Caco-2 (cell line): ENCODE data around the gene PCDHGA5. TPM values are rescaled to one million over a fixed set of nuclear protein-coding genes. Genes with fewer than 3 reads are reported as not detected.

Source experiments
- BruUV-seq: library from RNA; stranded (reverse); fragments of 400-500 nt; replicated peaks from 2 replicates; lab custom pipeline; 2021; lab: Mats Ljungman, UMichigan
- CTCF ChIA-PET: fragments of 300-600 bp; sonication (Branson Sonifier 250); formaldehyde crosslinking; loops from one replicate; lab custom pipeline; 2022; ENCODE audit warnings: antibody characterized with exemption; lab: Charles Lee
- POLR2A ChIA-PET: fragments of 300-600 bp; sonication (Branson Sonifier 250); formaldehyde crosslinking; loops from one replicate; lab custom pipeline; 2022; ENCODE audit warnings: antibody characterized with exemption; lab: Charles Lee
- DNase-seq, 2 experiments: peaks; one replicate each; pipeline versions ENCODE4 v3.0.0 to v3.0.0-alpha.2; 2020 to 2022
- H3K27me3 ChIP-seq: replicated peaks from 2 replicates; pipeline ENCODE4 v1.6.0; 2011; ENCODE audit warnings: low read length; ENCODE audit not compliant: control insufficient read depth, insufficient read depth
- H3K36me3 ChIP-seq: 2 replicates; pipeline ENCODE4 v1.5.1; 2011; ENCODE audit warnings: low read length; ENCODE audit not compliant: control insufficient read depth, insufficient read depth
- H3K4me1 ChIP-seq: fragments of 250-450 bp; sonication (Bioruptor Pico); 2 replicates; pipeline ENCODE4 v1.5.1; 2020; ENCODE audit warnings: mild to moderate bottlenecking
- H3K4me3 ChIP-seq: 2 replicates; pipeline ENCODE4 v1.5.1; 2011; ENCODE audit warnings: low read depth, mild to moderate bottlenecking, control low read depth, low read length
- H3K9me3 ChIP-seq: fragments of 250-450 bp; sonication (Bioruptor Pico); 2 replicates; pipeline ENCODE4 v1.5.1; 2020; ENCODE audit warnings: mild to moderate bottlenecking, moderate library complexity
- H3K27ac Mint-ChIP-seq: one replicate; pipeline ENCODE4 v1.8.0; 2022; ENCODE audit warnings: mixed read lengths; ENCODE audit not compliant: unreplicated experiment
- H3K27me3 Mint-ChIP-seq: one replicate; pipeline ENCODE4 v1.8.0; 2022; ENCODE audit warnings: mixed read lengths; ENCODE audit not compliant: insufficient read depth, unreplicated experiment
- H3K36me3 Mint-ChIP-seq: one replicate; pipeline ENCODE4 v1.8.0; 2022; ENCODE audit warnings: mild to moderate bottlenecking, mixed read lengths; ENCODE audit not compliant: insufficient read depth, unreplicated experiment
- H3K4me1 Mint-ChIP-seq: one replicate; pipeline ENCODE4 v1.8.0; 2022; ENCODE audit warnings: low read depth, mixed read lengths; ENCODE audit not compliant: unreplicated experiment
- H3K4me3 Mint-ChIP-seq: one replicate; pipeline ENCODE4 v1.8.0; 2022; ENCODE audit warnings: mild to moderate bottlenecking, moderate library complexity, mixed read lengths; ENCODE audit not compliant: unreplicated experiment
- H3K9me3 Mint-ChIP-seq: one replicate; pipeline ENCODE4 v1.8.0; 2022; ENCODE audit warnings: mixed read lengths; ENCODE audit not compliant: unreplicated experiment
- CTCF ChIP-seq, 2 experiments: fragments of 200-600 bp in 1 of 2; IDR thresholded peaks; 1 replicate in 1 of 2; 2 replicates in 1 of 2; pipeline versions ENCODE4 v1.5.1 to v1.8.0; 2011 to 2022; ENCODE audit warnings: antibody characterized with exemption in 1 of 2, control low read depth in 1 of 2, inconsistent platforms in 1 of 2, low read depth in 1 of 2, low read length in 1 of 2, mild to moderate bottlenecking in 1 of 2, moderate library complexity in 1 of 2; ENCODE audit not compliant: insufficient read depth in 1 of 2, severe bottlenecking in 1 of 2, unreplicated experiment in 1 of 2
- intact Hi-C: fragments of 100-400 bp; cut with micrococcal nuclease; formaldehyde crosslinking; loops from one replicate; pipeline ENCODE4 v1.10.0; 2022; ENCODE audit not compliant: unreplicated experiment
- total RNA-seq: library from RNA; stranded (reverse); gene quantifications from 2 replicates; pipeline ENCODE4 v1.2.3, GENCODE V29; 2022

The PCDHGA5 gene
- total RNA-seq, 1 experiment from 2014 or later: 0.57 TPM

GRCh38 chr5:141343242-141343952, 20.6 kb upstream of the PCDHGA5 start, which contains the start of gene PCDHGA3:
TSS of gene PCDHGA3 (plus strand) at chr5:141343829. CDS start at chr5:141344034, 205 bp downstream.
- ChIA-PET CTCF (interaction anchor here (1.3 to 1.5 kb wide), 2 partner anchors 23 to 221 kb away, joined by 3 to 5 read pairs; partner anchors contain the start of gene TAF7), POLR2A (no interaction called here)
- Histone ChIP-seq H3K4me3 (no peak within 1 kb of the TSS), H3K9me3 (no peaks in the 10 kb centered on the region; the same call in 1 of the 2 replicates), H3K4me1 (no peaks in the 10 kb centered on the region), H3K36me3 (no peaks in the 10 kb centered on the region), H3K27me3 (no peaks in the 10 kb centered on the region)
- no peaks in the 10 kb centered on the region for H3K27me3 Mint-ChIP-seq
- H3K4me3 Mint-ChIP-seq: no peak within 1 kb of the TSS
- BruUV-seq: no TSS peak
- peaks cover 13% of the 10 kb centered on the region for H3K9me3 Mint-ChIP-seq
- no peak within 1 kb of the TSS for H3K27ac Mint-ChIP-seq
- no peak for DNase-seq
- no peak for TF ChIP-seq CTCF (IDR thresholded peaks at IDR 0.05; ENCODE audit: insufficient read depth in 1 of 2, low read depth in 1 of 2, low read length in 1 of 2, severe bottlenecking in 1 of 2, unreplicated experiment in 1 of 2)
- H3K36me3 Mint-ChIP-seq: no peaks in the 10 kb centered on the region
- H3K4me1 Mint-ChIP-seq: no peaks in the 10 kb centered on the region
- intact Hi-C loops: no loop called here

- Mint-ChIP-seq H3K9me3 (peaks cover 9% of the 10 kb centered on the region), H3K4me3 (no peak overlapping the region)
- CTCF ChIA-PET: interaction anchor here (1.3 to 1.5 kb wide), 2 partner anchors 23 to 220 kb away, joined by 3 to 5 read pairs; partner anchors contain the start of gene TAF7
Measured at GRCh38 chr5:141343953-141344463, 20.0 kb upstream of the PCDHGA5 start.

More at GRCh38 chr5:141343953-141344463, 20.0 kb upstream of the PCDHGA5 start:
- intact Hi-C loops: no loop called here
- no peak for DNase-seq
- H3K27me3 ChIP-seq: no peaks in the 10 kb centered on the region
- H3K4me3 ChIP-seq: no peak overlapping the region
- H3K36me3 ChIP-seq: no peaks in the 10 kb centered on the region
- TF ChIP-seq CTCF (IDR thresholded peaks at IDR 0.05; ENCODE audit: insufficient read depth in 1 of 2, low read depth in 1 of 2, low read length in 1 of 2, severe bottlenecking in 1 of 2, unreplicated experiment in 1 of 2): no peak
- H3K27me3 Mint-ChIP-seq: no peaks in the 10 kb centered on the region
- H3K27ac Mint-ChIP-seq: no peak overlapping the region
- no peaks in the 10 kb centered on the region; the same call in 1 of the 2 replicates for H3K9me3 ChIP-seq
- no peaks in the 10 kb centered on the region for H3K4me1 Mint-ChIP-seq
- H3K4me1 ChIP-seq: no peaks in the 10 kb centered on the region
- BruUV-seq: no TSS peak
- POLR2A ChIA-PET: no interaction called here
- H3K36me3 Mint-ChIP-seq: no peaks in the 10 kb centered on the region
